Measurements from ENCODE around the gene CASTOR1.

GRCh38 chr22:30245181-30245984, 43.9 kb downstream of the CASTOR1 start:
- TF ChIP-seq CTCF (IDR thresholded peaks at IDR 0.05; ENCODE audit: extremely low read depth in 1 of 2, insufficient read depth in 1 of 2, low read depth in 1 of 2, low read length in 2 of 2) (no peak), FOS (IDR thresholded peaks at IDR 0.05; ENCODE audit: borderline replicate concordance, insufficient read depth, low read length) (no peak), POLR2AphosphoS5 (IDR thresholded peaks at IDR 0.05; ENCODE audit: insufficient read depth, low read depth, low read length) (no peak), JUN (IDR thresholded peaks at IDR 0.05; ENCODE audit: borderline replicate concordance, insufficient read depth, insufficient read length, low read depth) (no peak), POLR2A (IDR thresholded peaks at IDR 0.05; ENCODE audit: low read depth, low read length) (no peak), MAX (IDR thresholded peaks at IDR 0.05; ENCODE audit: insufficient read depth, insufficient read length) (no peak), EZH2 (IDR thresholded peaks at IDR 0.05; ENCODE audit: borderline replicate concordance, low read depth, low read length, severe bottlenecking) (no peak)

All from endothelial cell of umbilical vein (primary cell).